Measurements from ENCODE around the gene FARP2. TPM values are rescaled to one million over a fixed set of nuclear protein-coding genes. Genes with fewer than 3 reads are reported as not detected.

Gene FARP2
- total and polyA plus RNA-seq, 2 of the 13 experiments (the other 11 are each of a cell fraction or from before 2014, with no cell fraction given): 28.0 to 45.4 TPM

DNA sequence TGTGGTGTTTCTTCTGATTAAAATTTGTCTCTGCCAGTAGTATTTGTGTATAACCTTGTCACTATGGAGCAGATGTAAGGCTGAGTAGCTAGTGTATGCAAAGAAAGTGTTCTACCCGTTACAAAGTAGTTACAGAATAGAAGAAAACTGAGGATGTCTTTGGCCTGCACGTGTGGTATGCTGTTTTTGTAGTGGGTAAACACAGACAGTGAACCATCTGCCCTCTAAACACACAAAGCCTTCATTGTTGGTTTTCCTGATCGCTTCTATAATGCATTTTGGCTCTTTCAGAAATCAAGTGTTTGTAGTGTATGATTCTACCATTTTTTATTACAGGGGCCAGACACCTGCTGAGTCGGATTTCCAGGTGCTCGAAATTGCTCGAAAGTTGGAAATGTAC lies 61.5 kb downstream of the FARP2 start (continued):
- TF ChIP-seq IRX3 (CRISPR knock-in tag; IDR thresholded peaks at IDR 0.05; ENCODE audit: borderline replicate concordance, low read depth): no peak
- TF ChIP-seq REPIN1 (CRISPR knock-in tag; IDR thresholded peaks at IDR 0.05; ENCODE audit: borderline replicate concordance, low read depth): no peak
- TF ChIP-seq ISL2 (CRISPR knock-in tag; IDR thresholded peaks at IDR 0.05): no peak
- TF ChIP-seq HMG20A (CRISPR knock-in tag; IDR thresholded peaks at IDR 0.05; ENCODE audit: borderline replicate concordance): peak; percentile 38; the same call in 1 of the 2 replicates
- TF ChIP-seq ZNF207 (IDR thresholded peaks at IDR 0.05; ENCODE audit: borderline replicate concordance): no peak
- 0 out of 2 replicates have a peak, but pooled peaks have one; percentile 40 for TF ChIP-seq ZNF331 (CRISPR knock-in tag; IDR thresholded peaks at IDR 0.05)
- TF ChIP-seq, protein P1, sequence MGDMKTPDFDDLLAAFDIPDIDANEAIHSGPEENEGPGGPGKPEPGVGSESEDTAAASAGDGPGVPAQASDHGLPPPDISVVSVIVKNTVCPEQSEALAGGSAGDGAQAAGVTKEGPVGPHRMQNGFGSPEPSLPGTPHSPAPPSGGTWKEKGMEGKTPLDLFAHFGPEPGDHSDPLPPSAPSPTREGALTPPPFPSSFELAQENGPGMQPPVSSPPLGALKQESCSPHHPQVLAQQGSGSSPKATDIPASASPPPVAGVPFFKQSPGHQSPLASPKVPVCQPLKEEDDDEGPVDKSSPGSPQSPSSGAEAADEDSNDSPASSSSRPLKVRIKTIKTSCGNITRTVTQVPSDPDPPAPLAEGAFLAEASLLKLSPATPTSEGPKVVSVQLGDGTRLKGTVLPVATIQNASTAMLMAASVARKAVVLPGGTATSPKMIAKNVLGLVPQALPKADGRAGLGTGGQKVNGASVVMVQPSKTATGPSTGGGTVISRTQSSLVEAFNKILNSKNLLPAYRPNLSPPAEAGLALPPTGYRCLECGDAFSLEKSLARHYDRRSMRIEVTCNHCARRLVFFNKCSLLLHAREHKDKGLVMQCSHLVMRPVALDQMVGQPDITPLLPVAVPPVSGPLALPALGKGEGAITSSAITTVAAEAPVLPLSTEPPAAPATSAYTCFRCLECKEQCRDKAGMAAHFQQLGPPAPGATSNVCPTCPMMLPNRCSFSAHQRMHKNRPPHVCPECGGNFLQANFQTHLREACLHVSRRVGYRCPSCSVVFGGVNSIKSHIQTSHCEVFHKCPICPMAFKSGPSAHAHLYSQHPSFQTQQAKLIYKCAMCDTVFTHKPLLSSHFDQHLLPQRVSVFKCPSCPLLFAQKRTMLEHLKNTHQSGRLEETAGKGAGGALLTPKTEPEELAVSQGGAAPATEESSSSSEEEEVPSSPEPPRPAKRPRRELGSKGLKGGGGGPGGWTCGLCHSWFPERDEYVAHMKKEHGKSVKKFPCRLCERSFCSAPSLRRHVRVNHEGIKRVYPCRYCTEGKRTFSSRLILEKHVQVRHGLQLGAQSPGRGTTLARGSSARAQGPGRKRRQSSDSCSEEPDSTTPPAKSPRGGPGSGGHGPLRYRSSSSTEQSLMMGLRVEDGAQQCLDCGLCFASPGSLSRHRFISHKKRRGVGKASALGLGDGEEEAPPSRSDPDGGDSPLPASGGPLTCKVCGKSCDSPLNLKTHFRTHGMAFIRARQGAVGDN (CRISPR knock-in tag; IDR thresholded peaks at IDR 0.05): no peak
- TF ChIP-seq, protein P2, sequence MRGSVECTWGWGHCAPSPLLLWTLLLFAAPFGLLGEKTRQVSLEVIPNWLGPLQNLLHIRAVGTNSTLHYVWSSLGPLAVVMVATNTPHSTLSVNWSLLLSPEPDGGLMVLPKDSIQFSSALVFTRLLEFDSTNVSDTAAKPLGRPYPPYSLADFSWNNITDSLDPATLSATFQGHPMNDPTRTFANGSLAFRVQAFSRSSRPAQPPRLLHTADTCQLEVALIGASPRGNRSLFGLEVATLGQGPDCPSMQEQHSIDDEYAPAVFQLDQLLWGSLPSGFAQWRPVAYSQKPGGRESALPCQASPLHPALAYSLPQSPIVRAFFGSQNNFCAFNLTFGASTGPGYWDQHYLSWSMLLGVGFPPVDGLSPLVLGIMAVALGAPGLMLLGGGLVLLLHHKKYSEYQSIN (CRISPR knock-in tag; IDR thresholded peaks at IDR 0.05; ENCODE audit: borderline replicate concordance): no peak
- TF ChIP-seq, protein P3, sequence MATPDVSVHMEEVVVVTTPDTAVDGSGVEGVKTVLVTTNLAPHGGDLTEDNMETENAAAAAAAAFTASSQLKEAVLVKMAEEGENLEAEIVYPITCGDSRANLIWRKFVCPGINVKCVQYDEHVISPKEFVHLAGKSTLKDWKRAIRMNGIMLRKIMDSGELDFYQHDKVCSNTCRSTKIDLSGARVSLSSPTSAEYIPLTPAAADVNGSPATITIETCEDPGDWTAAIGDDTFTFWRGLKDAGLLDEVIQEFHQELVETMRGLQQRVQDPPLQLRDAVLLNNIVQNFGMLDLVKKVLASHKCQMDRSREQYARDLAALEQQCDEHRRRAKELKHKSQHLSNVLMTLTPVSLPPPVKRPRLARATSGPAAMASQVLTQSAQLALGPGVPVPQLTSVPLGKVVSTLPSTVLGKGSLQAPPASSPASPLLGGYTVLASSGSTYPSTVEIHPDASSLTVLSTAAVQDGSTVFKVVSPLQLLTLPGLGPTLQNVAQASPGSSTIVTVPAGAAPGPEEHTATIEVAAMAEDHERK (CRISPR knock-in tag; IDR thresholded peaks at IDR 0.05; ENCODE audit: low read depth): no peak
- TF ChIP-seq, protein P4, sequence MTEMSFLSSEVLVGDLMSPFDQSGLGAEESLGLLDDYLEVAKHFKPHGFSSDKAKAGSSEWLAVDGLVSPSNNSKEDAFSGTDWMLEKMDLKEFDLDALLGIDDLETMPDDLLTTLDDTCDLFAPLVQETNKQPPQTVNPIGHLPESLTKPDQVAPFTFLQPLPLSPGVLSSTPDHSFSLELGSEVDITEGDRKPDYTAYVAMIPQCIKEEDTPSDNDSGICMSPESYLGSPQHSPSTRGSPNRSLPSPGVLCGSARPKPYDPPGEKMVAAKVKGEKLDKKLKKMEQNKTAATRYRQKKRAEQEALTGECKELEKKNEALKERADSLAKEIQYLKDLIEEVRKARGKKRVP (CRISPR knock-in tag; IDR thresholded peaks at IDR 0.05): no peak
- TF ChIP-seq ZNF703 (CRISPR knock-in tag; IDR thresholded peaks at IDR 0.05; ENCODE audit: borderline replicate concordance): no peak
- TF ChIP-seq LCORL (IDR thresholded peaks at IDR 0.05): no peak
- TF ChIP-seq LCORL (CRISPR knock-in tag; IDR thresholded peaks at IDR 0.05): 0 out of 2 replicates have a peak, but pooled peaks have one; percentile 20
- TF ChIP-seq ELF4 (CRISPR knock-in tag; IDR thresholded peaks at IDR 0.05; ENCODE audit: borderline replicate concordance): no peak
- no peak for TF ChIP-seq REXO4 (CRISPR knock-in tag; IDR thresholded peaks at IDR 0.05; ENCODE audit: borderline replicate concordance)
- TF ChIP-seq SMAD1 (CRISPR knock-in tag; IDR thresholded peaks at IDR 0.05; ENCODE audit: borderline replicate concordance, low read depth): no peak

Data from HepG2 (cell line).